Measurements from ENCODE around the gene VN1R5.

VN1R5 gene

GRCh38 chr1:247303216-247303615, 47.3 kb downstream of the VN1R5 start:
- DNase-seq, result no peak

- DNase-seq, result no peak
These were observed 48.2 kb downstream of the VN1R5 start for GRCh38 chr1:247304031-247304430.
